HepG2 (cell line): Measurements from ENCODE around the gene STAT4. TPM values are rescaled to one million over a fixed set of nuclear protein-coding genes. Genes with fewer than 3 reads are reported as not detected.

Experiments
- ATAC-seq: fragments of 200-7000 bp; cut with Tn5 transposase; 3 replicates; pipeline ENCODE4 v1.9.1; 2020; ENCODE audit warnings: mild to moderate bottlenecking, moderate library complexity
- BruUV-seq: library from RNA; stranded (reverse); fragments of 400-500 nt; replicated peaks from 2 replicates; lab custom pipeline; 2021; lab: Mats Ljungman, UMichigan
- CTCF ChIA-PET: fragments of 300-600 bp; formaldehyde crosslinking; extraction: SDS; loops from one replicate; lab custom pipeline; 2021; ENCODE audit warnings: low total read pairs, inconsistent platforms, low intra/inter-chr PET ratio; lab: Yijun Ruan, JAX
- POLR2A ChIA-PET: fragments of 350-600 bp; sonication (Branson Sonifier 250); formaldehyde crosslinking; loops from one replicate; lab custom pipeline; 2020; ENCODE audit warnings: antibody characterized with exemption, inconsistent platforms; lab: Yijun Ruan, JAX
- DNase-seq: peaks from one replicate; pipeline ENCODE4 v3.0.0-alpha.2; 2015; ENCODE audit warnings: low spot score
- FAIRE-seq: peaks from 3 replicates; lab custom pipeline; 2011; peaks lifted over from hg19 to GRCh38; lab: Jason Lieb, UNC
- H2AFZ ChIP-seq: one replicate; pipeline ENCODE4 v1.6.1; 2011; ENCODE audit warnings: low read length, inconsistent platforms
- H3K27ac ChIP-seq: fragments of 300-600 bp; 3 replicates; pipeline ENCODE4 v1.8.0; 2011; ENCODE audit warnings: mixed run types, mild to moderate bottlenecking, mixed read lengths, low read length, inconsistent platforms; ENCODE audit not compliant: insufficient read depth; ENCODE audit errors: extremely low read length
- H3K27me3 ChIP-seq, 2 experiments: fragments of 200-600 bp in 1 of 2; 2 replicates in 1 of 2; 3 replicates in 1 of 2; pipeline versions ENCODE4 v1.6.0 to v1.8.0; 2011; ENCODE audit warnings: low read length in 2 of 2, mild to moderate bottlenecking in 2 of 2, moderate library complexity in 2 of 2, inconsistent platforms in 1 of 2; ENCODE audit not compliant: insufficient read depth in 2 of 2, control insufficient read depth in 1 of 2
- H3K36me3 ChIP-seq, 2 experiments: fragments of 200-600 bp in 1 of 2; replicated peaks in 1 of 2; 2 replicates in 1 of 2; 3 replicates in 1 of 2; pipeline versions ENCODE4 v1.5.1 to v1.8.0; 2011; ENCODE audit warnings: low read length in 2 of 2, inconsistent platforms in 1 of 2; ENCODE audit not compliant: insufficient read depth in 2 of 2, control insufficient read depth in 1 of 2
- H3K4me1 ChIP-seq: 2 replicates; pipeline ENCODE4 v1.5.1; 2012; ENCODE audit warnings: low read length, inconsistent platforms; ENCODE audit not compliant: insufficient read depth
- H3K4me2 ChIP-seq: 2 replicates; pipeline ENCODE4 v1.6.0; 2011; ENCODE audit warnings: low read depth, low read length, inconsistent platforms
- H3K4me3 ChIP-seq, 3 experiments: fragments of 200-600 bp in 1 of 3; sonication (generic), shearing (Covaris generic) in 1 of 3; replicated peaks in 1 of 3; 2 replicates each; pipeline ENCODE4 v1.5.1; 2011 to 2016; ENCODE audit warnings: low read length in 3 of 3, inconsistent platforms in 2 of 3, low read depth in 2 of 3, mild to moderate bottlenecking in 2 of 3, control low read depth in 1 of 3, mixed read lengths in 1 of 3; ENCODE audit not compliant: insufficient read depth in 1 of 3
- H3K79me2 ChIP-seq: one replicate; pipeline ENCODE4 v1.6.1; 2011; ENCODE audit warnings: low read length, inconsistent platforms; ENCODE audit not compliant: insufficient read depth
- H3K9ac ChIP-seq: 2 replicates; pipeline ENCODE4 v1.6.0; 2011; ENCODE audit warnings: mild to moderate bottlenecking, low read depth, low read length, inconsistent platforms; ENCODE audit not compliant: insufficient read depth
- H3K9me3 ChIP-seq: 2 replicates; pipeline ENCODE4 v1.5.1; 2012; ENCODE audit warnings: mild to moderate bottlenecking, low read length
- H4K20me1 ChIP-seq: 2 replicates; pipeline ENCODE4 v1.6.0; 2011; ENCODE audit warnings: inconsistent platforms, mild to moderate bottlenecking, low read length, moderate library complexity; ENCODE audit not compliant: insufficient read depth
- BRF2 ChIP-seq: sonication (generic); formaldehyde crosslinking; IDR thresholded peaks from 2 replicates; pipeline ENCODE4 v1.8.1; 2022; ENCODE audit warnings: mild to moderate bottlenecking, missing genetic modification reagents
- FOXO1 ChIP-seq: sonication (generic); formaldehyde crosslinking; IDR thresholded peaks from 2 replicates; pipeline ENCODE4 v1.4.0; 2020; ENCODE audit warnings: missing genetic modification reagents
- GATA4 ChIP-seq: sonication (generic); IDR thresholded peaks from 2 replicates; pipeline ENCODE4 v1.6.1; 2016; ENCODE audit warnings: antibody characterized with exemption, low read depth, borderline replicate concordance
- NAIF1 ChIP-seq: sonication (generic); formaldehyde crosslinking; IDR thresholded peaks from 2 replicates; pipeline ENCODE4 v1.5.0; 2020; ENCODE audit warnings: mild to moderate bottlenecking, missing genetic modification reagents, borderline replicate concordance
- PLRG1 ChIP-seq: fragments of 450-650 bp; conservative IDR thresholded peaks from 2 replicates; pipeline ENCODE4 v1.6.1; 2016
- ZFP1 ChIP-seq: IDR thresholded peaks from 2 replicates; pipeline ENCODE4 v1.6.1; 2016
- ZNF101 ChIP-seq: sonication (generic); formaldehyde crosslinking; IDR thresholded peaks from 2 replicates; pipeline ENCODE4 v1.4.0; 2020; ENCODE audit warnings: mild to moderate bottlenecking, low read depth, missing genetic modification reagents, borderline replicate concordance
- ZNF777 ChIP-seq: sonication (generic); formaldehyde crosslinking; IDR thresholded peaks from 2 replicates; pipeline ENCODE4 v1.4.0; 2020; ENCODE audit warnings: missing genetic modification reagents
- WGBS: methylation state at CpG from one replicate; pipeline ENCODE4 v1.1.6; 2017; ENCODE audit warnings: low lambda C conversion rate; 5-methylcytosine and 5-hydroxymethylcytosine counted together
- in situ Hi-C: cut with HindIII; loops from 2 replicates; pipeline ENCODE4 v1.10.0; 2017; ENCODE audit warnings: low pct_unique_long_range_greater_than_20kb; ENCODE audit not compliant: extremely low pct_ligation_motif_present
- intact Hi-C: fragments of 100-400 bp; cut with micrococcal nuclease; formaldehyde crosslinking; loops from one replicate; pipeline ENCODE4 v1.10.0; 2022; ENCODE audit not compliant: unreplicated experiment
- polyA plus RNA-seq, 8 experiments: library from polyadenylated mRNA; depleted of rRNA in 3 of 8; stranded (reverse) in 7 of 8; unstranded in 1 of 8; fragments of >200 nt; fragmentation: Illumina TruSeq in 4 of 8; extraction: Trizol in 4 of 8; gene quantifications; 2 replicates each; pipeline versions ENCODE4 v1.2.1 to v1.2.3, GENCODE V29; 2011 to 2016; ENCODE audit warnings: low read depth in 4 of 8, missing spikeins in 1 of 8, mixed read lengths in 1 of 8; ENCODE audit not compliant: insufficient read depth in 1 of 8
- total RNA-seq, 5 experiments: library from RNA; depleted of rRNA; stranded (reverse); fragments of >200 nt; fragmentation: Illumina TruSeq; extraction: Trizol; gene quantifications; 2 replicates each; pipeline ENCODE4 v1.2.3, GENCODE V29; 2016; ENCODE audit warnings: low read depth in 1 of 5

Gene STAT4
- total and polyA plus RNA-seq, 2 of the 13 experiments (the other 11 are each of a cell fraction or from before 2014, with no cell fraction given), result 0.37 TPM; not detected in 1

GRCh38 chr2:191113761-191114160 lies 37.0 kb downstream of the STAT4 start:
- WGBS, result 2% methylated on average over 1 of the region's 1 CpG
- CTCF ChIA-PET, result no interaction called here
- peaks cover 0 to 7% of the 10 kb centered on the region in 2 experiments; a peak in 2 of 5 replicates for H3K27me3 ChIP-seq

GRCh38 chr2:191112448-191112901 lies 38.3 kb downstream of the STAT4 start:
- Histone ChIP-seq H3K4me3 (no peak overlapping the region), H3K9ac (no peak overlapping the region)
- POLR2A ChIA-PET, result no interaction called here
- TF ChIP-seq PLRG1 (no peak), ZNF777 (CRISPR knock-in tag) (no peak)
- TF ChIP-seq, all 625 proteins: peak for 0
- WGBS, result 16% methylated on average over 4 of the region's 4 CpGs
- BruUV-seq, result no TSS peak
- no peak overlapping the region for H3K27ac ChIP-seq
- H4K20me1 ChIP-seq, result no peaks in the 10 kb centered on the region
- no peak for ATAC-seq
- CTCF ChIA-PET, result no interaction called here
- no peaks in the 10 kb centered on the region for H3K4me1 ChIP-seq
- intact Hi-C loops (no loop called here), in situ Hi-C loops (no loop called here)
- H3K9me3 ChIP-seq, result no peaks in the 10 kb centered on the region
- FAIRE-seq, result no peak
- DNase-seq, result no peak
- H3K27me3 ChIP-seq, result peaks cover 0 to 7% of the 10 kb centered on the region in 2 experiments; a peak in 2 of 5 replicates
- no peaks in the 10 kb centered on the region for H3K36me3 ChIP-seq
- H3K4me2 ChIP-seq, result no peak overlapping the region
- H3K79me2 ChIP-seq, result no peaks in the 10 kb centered on the region
- H2AFZ ChIP-seq, result no peak overlapping the region

More at GRCh38 chr2:191113761-191114160, 37.0 kb downstream of the STAT4 start:
- ATAC-seq (no peak), FAIRE-seq (no peak), DNase-seq (no peak)
- Histone ChIP-seq H3K79me2 (no peaks in the 10 kb centered on the region), H3K4me2 (no peak overlapping the region), H2AFZ (no peak overlapping the region), H3K27ac (no peak overlapping the region), H3K9me3 (no peaks in the 10 kb centered on the region), H3K4me1 (no peaks in the 10 kb centered on the region), H3K4me3 (no peak overlapping the region), H3K9ac (no peak overlapping the region), H4K20me1 (no peaks in the 10 kb centered on the region), H3K36me3 (no peaks in the 10 kb centered on the region)
- no peak for TF ChIP-seq ZFP1 (CRISPR knock-in tag)
- no peak for TF ChIP-seq NAIF1
- TF ChIP-seq ZNF101 (CRISPR knock-in tag), result no peak
- TF ChIP-seq GATA4, result no peak
- TF ChIP-seq BRF2 (CRISPR knock-in tag), result no peak
- TF ChIP-seq FOXO1 (CRISPR knock-in tag), result no peak
- intact Hi-C loops, result no loop called here
- in situ Hi-C loops, result no loop called here
- BruUV-seq, result no TSS peak
- POLR2A ChIA-PET, result no interaction called here
